Measurements from ENCODE around the gene ELFN1.

- TF ChIP-seq CTCF (IDR thresholded peaks at IDR 0.05; ENCODE audit: insufficient read depth, low read depth, low read length) (no peak), EZH2 (IDR thresholded peaks at IDR 0.05; ENCODE audit: insufficient read depth, low read length) (no peak)
Measured at GRCh38 chr7:1723254-1723653, 53.2 kb downstream of the ELFN1 start.

Data from astrocyte (in vitro differentiated cells and primary cell).